Inflammatory macrophage treated with lipopolysaccharide for 1 hour (primary cell): ENCODE results near the gene TFF2.

Source experiments
- DNase-seq, 2 donors: peaks; one replicate each; pipeline ENCODE4 v3.0.0-alpha.2; 2020 to 2022

Gene TFF2

GRCh38 chr21:42350927-42351426, at the start of gene TFF2:
TFF2 (minus strand) TSS chr21:42350994; CDS start chr21:42350957, 37 bp downstream.
- DNase-seq: no peak

GRCh38 chr21:42400525-42400924, 49.7 kb upstream of the TFF2 start:
- peak in 1 of 2 donors; percentile 51 for DNase-seq

- no peak for DNase-seq
Observed at GRCh38 chr21:42398436-42399028, 47.7 kb upstream of the TFF2 start.

GRCh38 chr21:42397746-42398394, 47.1 kb upstream of the TFF2 start:
- DNase-seq: no peak

- DNase-seq: no peak
Observed at GRCh38 chr21:42396799-42397745, 46.3 kb upstream of the TFF2 start.

GRCh38 chr21:42395905-42396651, 45.3 kb upstream of the TFF2 start, which contains the start of gene TMPRSS3:
TMPRSS3 (minus strand) TSS chr21:42396052; CDS start chr21:42395417, 635 bp downstream.
- no peak for DNase-seq

- no peak for DNase-seq
Observed at GRCh38 chr21:42395302-42395701, 44.5 kb upstream of the TFF2 start.

GRCh38 chr21:42393443-42393950, 42.7 kb upstream of the TFF2 start:
- no peak for DNase-seq

- no peak for DNase-seq
Observed at GRCh38 chr21:42392731-42393442, 42.1 kb upstream of the TFF2 start.

GRCh38 chr21:42391297-42391696, 40.5 kb upstream of the TFF2 start:
- no peak for DNase-seq

GRCh38 chr21:42390696-42391095, 39.9 kb upstream of the TFF2 start:
- no peak for DNase-seq

- DNase-seq: no peak
Observed at GRCh38 chr21:42390193-42390592, 39.4 kb upstream of the TFF2 start.

- DNase-seq: no peak
Observed at GRCh38 chr21:42389449-42389835, 38.6 kb upstream of the TFF2 start.

GRCh38 chr21:42388740-42389448, 38.1 kb upstream of the TFF2 start:
- no peak for DNase-seq

GRCh38 chr21:42387843-42388340, 37.1 kb upstream of the TFF2 start:
- no peak for DNase-seq

GRCh38 chr21:42387164-42387563, 36.4 kb upstream of the TFF2 start:
- peak; percentile 44 to 59 for DNase-seq

- peak; percentile 10 to 33 for DNase-seq
Observed at GRCh38 chr21:42386034-42386591, 35.3 kb upstream of the TFF2 start.

GRCh38 chr21:42385619-42386018, 34.8 kb upstream of the TFF2 start:
- DNase-seq: no peak

- peak; percentile 37 to 40 for DNase-seq
Observed at GRCh38 chr21:42384989-42385388, 34.2 kb upstream of the TFF2 start.

GRCh38 chr21:42384156-42384945, 33.6 kb upstream of the TFF2 start:
- DNase-seq: no peak
